Right lobe of liver (tissue), 4 donors: ENCODE results near the gene TM9SF2.

Experiments
- CTCF ChIP-seq, 4 donors: fragments of 200-600 bp in 3 of 4; fragments of 450-650 bp in 1 of 4; IDR thresholded peaks; one replicate each; pipeline versions ENCODE4 v1.5.1 to v1.8.0; 2016 to 2022; ENCODE audit warnings: antibody characterized with exemption in 4 of 4, mild to moderate bottlenecking in 2 of 4
- POLR2A ChIP-seq: fragments of 450-650 bp; IDR thresholded peaks from one replicate; pipeline ENCODE4 v1.6.1; 2017; ENCODE audit warnings: antibody characterized with exemption, mild to moderate bottlenecking
- donor health status: DM: no; HTN: no; CAD: no.
- donor health status: DM: no; HTN: no; CAD: no.
- donor health status: DM: no; HTN: yes; CAD: no.

- TF ChIP-seq CTCF (IDR thresholded peaks at IDR 0.05) (no peak), POLR2A (no peak)
Measured at GRCh38 chr13:99589575-99589974, 88.3 kb downstream of the TM9SF2 start.
